OCI-LY3 (cell line): ENCODE measurements around the gene GPAT3.

ENCODE experiments used
- H2AFZ ChIP-seq: fragments of 200-600, 300-600 bp; shearing (Covaris generic); 2 replicates; pipeline ENCODE4 v1.6.0; 2014; ENCODE audit warnings: antibody characterized with exemption, low read depth, low read length
- H3K27ac ChIP-seq: fragments of 200-600, 300-600 bp; sonication (generic); 2 replicates; pipeline ENCODE4 v1.5.1; 2014; ENCODE audit warnings: mild to moderate bottlenecking, low read length, moderate library complexity, mixed read lengths
- H3K27me3 ChIP-seq: fragments of 200-600, 300-600 bp; sonication (generic); 2 replicates; pipeline ENCODE4 v1.6.1; 2014; ENCODE audit warnings: low read depth, low read length, mixed read lengths
- H3K36me3 ChIP-seq: fragments of 200-600, 300-600 bp; sonication (generic); replicated peaks from 2 replicates; pipeline ENCODE3; 2014; ENCODE audit warnings: low read depth, low read length, mixed read lengths
- H3K4me1 ChIP-seq: fragments of 300-600, 200-600 bp; sonication (generic); 2 replicates; pipeline ENCODE4 v1.6.1; 2014; ENCODE audit warnings: low read length, mixed read lengths
- H3K4me2 ChIP-seq: fragments of 200-600, 300-600 bp; sonication (generic); 2 replicates; pipeline ENCODE4 v1.6.1; 2014; ENCODE audit warnings: low read length, mixed read lengths
- H3K4me3 ChIP-seq: fragments of 300-600, 200-600 bp; sonication (generic); 2 replicates; pipeline ENCODE4 v1.5.1; 2014; ENCODE audit warnings: antibody characterized with exemption, mild to moderate bottlenecking, low read length, moderate library complexity
- H3K79me2 ChIP-seq: fragments of 300-600, 200-600 bp; shearing (Covaris generic); 2 replicates; pipeline ENCODE4 v1.6.1; 2014; ENCODE audit warnings: mild to moderate bottlenecking, low read length, mixed read lengths
- H3K9ac ChIP-seq: fragments of 300-600, 200-600 bp; shearing (Covaris generic); 2 replicates; pipeline ENCODE4 v1.6.0; 2014; ENCODE audit warnings: mild to moderate bottlenecking, low read length, moderate library complexity
- H3K9me3 ChIP-seq: fragments of 200-600, 300-600 bp; shearing (Covaris generic); 2 replicates; pipeline ENCODE4 v1.6.1; 2014; ENCODE audit warnings: low read length, mixed read lengths; ENCODE audit not compliant: insufficient read depth
- H4K20me1 ChIP-seq: fragments of 200-600, 300-600 bp; sonication (generic); 2 replicates; pipeline ENCODE4 v1.6.1; 2016; ENCODE audit warnings: low read length, mixed read lengths; ENCODE audit not compliant: insufficient read depth
- EZH2phosphoT487 ChIP-seq: fragments of 200-600 bp; shearing (Covaris generic); IDR thresholded peaks from 2 replicates; pipeline ENCODE4 v1.6.1; 2018; ENCODE audit warnings: antibody characterized with exemption, mixed run types, low read depth
- TF ChIP-seq, protein P1 (sequence below): fragments of 200-600, 300-600 bp; sonication (generic); IDR thresholded peaks from 2 replicates; pipeline ENCODE4 v1.5.1; 2014; ENCODE audit warnings: antibody characterized with exemption, low read length, low read depth

GPAT3 gene

DNA sequence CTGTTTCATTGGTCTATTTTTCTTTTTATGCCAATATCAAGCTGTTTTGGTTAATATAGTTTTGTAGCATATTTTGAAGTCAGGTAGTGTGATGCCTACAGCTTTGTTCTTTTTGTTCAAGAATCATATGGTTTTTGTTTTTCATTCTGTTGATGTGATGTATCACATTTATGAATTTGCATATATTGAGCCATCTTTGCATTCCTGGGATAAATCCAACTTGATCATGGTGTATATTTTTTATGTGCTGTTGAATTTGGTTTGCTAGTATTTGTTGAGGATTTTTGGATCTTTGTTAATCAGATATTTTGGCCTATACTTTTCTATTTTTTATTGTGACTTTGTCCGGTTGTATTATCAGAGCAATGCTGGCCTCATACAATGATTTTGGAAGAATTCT, 74.8 kb downstream of the GPAT3 start:
- Histone ChIP-seq H3K4me1 (peaks cover 18% of the 10 kb centered on the region), H3K4me2 (no peak overlapping the region), H3K27ac (no peak overlapping the region), H3K27me3 (no peaks in the 10 kb centered on the region), H3K4me3 (no peak overlapping the region), H3K79me2 (no peaks in the 10 kb centered on the region), H2AFZ (no peak overlapping the region), H3K9me3 (peaks cover 20% of the 10 kb centered on the region; the same call in 1 of the 2 replicates), H4K20me1 (no peaks in the 10 kb centered on the region), H3K36me3 (no peaks in the 10 kb centered on the region), H3K9ac (no peak overlapping the region)
- TF ChIP-seq EZH2phosphoT487: no peak
- TF ChIP-seq, protein P1, sequence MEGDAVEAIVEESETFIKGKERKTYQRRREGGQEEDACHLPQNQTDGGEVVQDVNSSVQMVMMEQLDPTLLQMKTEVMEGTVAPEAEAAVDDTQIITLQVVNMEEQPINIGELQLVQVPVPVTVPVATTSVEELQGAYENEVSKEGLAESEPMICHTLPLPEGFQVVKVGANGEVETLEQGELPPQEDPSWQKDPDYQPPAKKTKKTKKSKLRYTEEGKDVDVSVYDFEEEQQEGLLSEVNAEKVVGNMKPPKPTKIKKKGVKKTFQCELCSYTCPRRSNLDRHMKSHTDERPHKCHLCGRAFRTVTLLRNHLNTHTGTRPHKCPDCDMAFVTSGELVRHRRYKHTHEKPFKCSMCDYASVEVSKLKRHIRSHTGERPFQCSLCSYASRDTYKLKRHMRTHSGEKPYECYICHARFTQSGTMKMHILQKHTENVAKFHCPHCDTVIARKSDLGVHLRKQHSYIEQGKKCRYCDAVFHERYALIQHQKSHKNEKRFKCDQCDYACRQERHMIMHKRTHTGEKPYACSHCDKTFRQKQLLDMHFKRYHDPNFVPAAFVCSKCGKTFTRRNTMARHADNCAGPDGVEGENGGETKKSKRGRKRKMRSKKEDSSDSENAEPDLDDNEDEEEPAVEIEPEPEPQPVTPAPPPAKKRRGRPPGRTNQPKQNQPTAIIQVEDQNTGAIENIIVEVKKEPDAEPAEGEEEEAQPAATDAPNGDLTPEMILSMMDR: no peak

DNA sequence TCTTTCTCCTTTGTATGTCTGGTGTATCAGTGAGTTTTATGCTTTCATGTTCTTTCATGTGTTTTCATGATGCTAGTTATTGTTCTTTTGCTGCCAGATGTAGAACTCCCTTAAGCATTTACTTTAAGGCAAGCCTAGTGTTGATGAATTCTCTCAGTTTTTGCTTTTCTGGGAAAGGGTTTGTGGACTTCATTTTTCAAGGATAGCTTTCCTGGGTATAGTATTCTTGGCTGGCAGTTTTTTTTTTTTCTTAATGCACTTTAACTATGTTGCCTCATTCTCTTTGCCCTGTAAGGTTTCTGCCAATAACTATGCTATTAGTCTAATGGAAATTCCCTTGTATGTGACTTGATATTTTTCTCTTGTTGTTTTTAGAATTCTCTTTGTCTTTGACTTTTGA, 77.1 kb downstream of the GPAT3 start:
- no peak overlapping the region for H3K4me2 ChIP-seq
- H3K27ac ChIP-seq: no peak overlapping the region
- TF ChIP-seq, protein P1: no peak
- TF ChIP-seq EZH2phosphoT487: no peak
- H2AFZ ChIP-seq: no peak overlapping the region
- no peak overlapping the region for H3K9ac ChIP-seq
- H3K4me3 ChIP-seq: no peak overlapping the region
- H3K27me3 ChIP-seq: no peaks in the 10 kb centered on the region
- peaks cover 20% of the 10 kb centered on the region; the same call in 1 of the 2 replicates for H3K9me3 ChIP-seq
- H3K4me1 ChIP-seq: no peaks in the 10 kb centered on the region
- H4K20me1 ChIP-seq: no peaks in the 10 kb centered on the region
- no peaks in the 10 kb centered on the region for H3K36me3 ChIP-seq
- no peaks in the 10 kb centered on the region for H3K79me2 ChIP-seq

DNA sequence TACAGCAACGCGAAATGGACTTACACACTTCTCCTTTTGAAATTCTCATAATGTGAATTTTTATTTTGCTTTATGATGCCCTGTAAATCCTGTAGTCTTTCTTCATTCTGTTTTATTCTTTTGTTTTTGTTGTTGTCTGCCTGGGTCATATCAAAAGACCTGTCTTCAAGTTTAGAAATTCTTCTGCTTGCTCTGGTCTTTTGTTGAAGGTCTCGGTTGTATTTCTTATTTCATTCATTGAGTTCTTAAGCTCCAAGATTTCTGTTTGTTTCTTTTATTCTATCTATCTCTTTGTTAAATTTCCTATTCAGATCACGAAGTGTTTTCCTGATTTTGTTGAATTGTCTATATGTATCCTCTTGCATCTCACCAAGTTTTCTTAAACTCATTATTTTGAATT, 78.1 kb downstream of the GPAT3 start:
- Histone ChIP-seq H3K9me3 (peaks cover 20% of the 10 kb centered on the region; the same call in 1 of the 2 replicates), H3K4me2 (no peak overlapping the region), H3K9ac (no peak overlapping the region), H2AFZ (no peak overlapping the region), H3K79me2 (no peaks in the 10 kb centered on the region), H3K36me3 (no peaks in the 10 kb centered on the region), H4K20me1 (no peaks in the 10 kb centered on the region), H3K27me3 (no peaks in the 10 kb centered on the region), H3K4me1 (peaks cover 1% of the 10 kb centered on the region; the same call in 1 of the 2 replicates), H3K27ac (no peak overlapping the region), H3K4me3 (no peak overlapping the region)
- no peak for TF ChIP-seq EZH2phosphoT487
- TF ChIP-seq, protein P1: no peak

DNA sequence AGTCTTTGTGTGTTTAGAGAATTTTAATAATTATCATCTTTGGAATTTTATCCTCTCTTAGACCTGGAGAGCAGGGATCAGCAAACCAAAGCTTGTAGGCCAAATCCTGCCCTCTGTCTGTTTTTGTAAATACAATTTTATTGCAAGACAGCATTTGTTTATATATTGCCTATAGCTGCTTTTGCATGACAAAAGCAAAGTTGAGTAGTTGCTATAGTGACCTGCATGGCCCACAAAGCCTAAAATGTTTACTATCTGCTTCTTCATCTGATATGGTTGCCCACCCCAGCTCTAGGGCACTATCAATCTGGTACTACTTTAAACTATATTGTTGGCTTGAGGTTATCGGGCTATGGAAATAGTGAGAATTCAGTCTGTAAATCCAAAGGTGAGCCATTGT, 80.3 kb downstream of the GPAT3 start:
- Histone ChIP-seq H3K9me3 (peaks cover 27% of the 10 kb centered on the region; the same call in 1 of the 2 replicates), H3K4me1 (peaks cover 3% of the 10 kb centered on the region; the same call in 1 of the 2 replicates), H3K9ac (no peak overlapping the region), H4K20me1 (no peaks in the 10 kb centered on the region), H3K27me3 (no peaks in the 10 kb centered on the region), H3K79me2 (no peaks in the 10 kb centered on the region), H3K4me2 (no peak overlapping the region), H2AFZ (no peak overlapping the region), H3K36me3 (no peaks in the 10 kb centered on the region), H3K27ac (no peak overlapping the region), H3K4me3 (no peak overlapping the region)
- no peak for TF ChIP-seq EZH2phosphoT487
- TF ChIP-seq, protein P1: no peak
